GM10266 (cell line): ENCODE data around the gene CTNNB1.

ENCODE experiments used
- DNase-seq: peaks from one replicate; pipeline ENCODE4 v3.0.0; 2012; ENCODE audit errors: extremely low spot score
- TF ChIP-seq, protein P1 (sequence below): IDR thresholded peaks from 2 replicates; pipeline ENCODE4 v1.5.1; 2012; ENCODE audit warnings: mild to moderate bottlenecking, low read depth; ENCODE audit not compliant: control insufficient read depth, insufficient read depth; ENCODE audit errors: missing control alignments

The CTNNB1 gene

DNA sequence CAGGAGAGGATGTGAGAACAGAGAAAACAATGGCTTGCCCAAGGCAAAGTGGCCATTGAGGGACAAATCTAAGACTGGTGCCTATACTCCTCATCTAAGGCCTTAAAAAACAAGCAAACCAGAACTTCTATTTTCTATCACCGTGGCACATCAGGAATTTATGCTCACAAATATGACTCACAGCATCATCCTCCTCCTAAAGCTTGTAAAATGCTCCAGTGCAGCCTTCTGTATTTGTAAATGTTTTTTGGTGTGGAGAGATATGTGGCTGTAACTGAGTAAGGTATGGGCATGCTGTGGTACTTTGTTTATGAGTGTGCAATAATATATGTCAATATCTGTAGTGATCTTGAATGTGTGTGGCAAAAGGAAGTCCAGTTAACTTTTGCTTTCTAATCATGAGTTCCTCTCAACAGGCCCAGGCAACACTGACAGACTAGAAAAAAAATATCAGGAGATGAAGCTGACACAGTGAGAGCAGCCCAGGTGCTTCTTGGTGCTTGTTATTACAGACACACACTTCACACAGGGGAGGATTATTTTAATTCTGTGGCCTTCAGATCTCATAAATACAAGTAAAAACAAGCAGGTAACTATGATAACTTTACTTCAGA, 60.3 kb downstream of the CTNNB1 start:
- DNase-seq, result no peak
- TF ChIP-seq, protein P1, sequence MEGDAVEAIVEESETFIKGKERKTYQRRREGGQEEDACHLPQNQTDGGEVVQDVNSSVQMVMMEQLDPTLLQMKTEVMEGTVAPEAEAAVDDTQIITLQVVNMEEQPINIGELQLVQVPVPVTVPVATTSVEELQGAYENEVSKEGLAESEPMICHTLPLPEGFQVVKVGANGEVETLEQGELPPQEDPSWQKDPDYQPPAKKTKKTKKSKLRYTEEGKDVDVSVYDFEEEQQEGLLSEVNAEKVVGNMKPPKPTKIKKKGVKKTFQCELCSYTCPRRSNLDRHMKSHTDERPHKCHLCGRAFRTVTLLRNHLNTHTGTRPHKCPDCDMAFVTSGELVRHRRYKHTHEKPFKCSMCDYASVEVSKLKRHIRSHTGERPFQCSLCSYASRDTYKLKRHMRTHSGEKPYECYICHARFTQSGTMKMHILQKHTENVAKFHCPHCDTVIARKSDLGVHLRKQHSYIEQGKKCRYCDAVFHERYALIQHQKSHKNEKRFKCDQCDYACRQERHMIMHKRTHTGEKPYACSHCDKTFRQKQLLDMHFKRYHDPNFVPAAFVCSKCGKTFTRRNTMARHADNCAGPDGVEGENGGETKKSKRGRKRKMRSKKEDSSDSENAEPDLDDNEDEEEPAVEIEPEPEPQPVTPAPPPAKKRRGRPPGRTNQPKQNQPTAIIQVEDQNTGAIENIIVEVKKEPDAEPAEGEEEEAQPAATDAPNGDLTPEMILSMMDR, result no peak

DNA sequence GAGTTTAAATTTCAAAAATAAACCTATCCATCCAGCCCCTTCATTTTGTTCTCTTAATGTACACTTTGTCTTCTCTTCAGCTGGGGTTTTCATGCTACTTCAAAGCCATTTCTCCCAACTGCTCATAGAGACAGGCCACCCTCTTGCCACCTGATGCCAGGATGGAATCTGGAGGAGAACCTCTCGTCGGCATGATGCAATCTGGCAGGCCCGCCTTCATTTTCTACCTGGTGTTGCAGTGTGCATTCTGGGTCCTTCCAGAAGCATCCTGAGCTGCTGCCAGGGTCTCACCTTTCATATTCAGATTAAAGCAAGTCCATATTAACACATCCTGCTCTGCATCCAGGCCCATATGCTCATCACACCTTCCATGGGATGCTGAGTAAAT, 60.8 kb downstream of the CTNNB1 start:
- no peak for DNase-seq
- TF ChIP-seq, protein P1, result no peak

DNA sequence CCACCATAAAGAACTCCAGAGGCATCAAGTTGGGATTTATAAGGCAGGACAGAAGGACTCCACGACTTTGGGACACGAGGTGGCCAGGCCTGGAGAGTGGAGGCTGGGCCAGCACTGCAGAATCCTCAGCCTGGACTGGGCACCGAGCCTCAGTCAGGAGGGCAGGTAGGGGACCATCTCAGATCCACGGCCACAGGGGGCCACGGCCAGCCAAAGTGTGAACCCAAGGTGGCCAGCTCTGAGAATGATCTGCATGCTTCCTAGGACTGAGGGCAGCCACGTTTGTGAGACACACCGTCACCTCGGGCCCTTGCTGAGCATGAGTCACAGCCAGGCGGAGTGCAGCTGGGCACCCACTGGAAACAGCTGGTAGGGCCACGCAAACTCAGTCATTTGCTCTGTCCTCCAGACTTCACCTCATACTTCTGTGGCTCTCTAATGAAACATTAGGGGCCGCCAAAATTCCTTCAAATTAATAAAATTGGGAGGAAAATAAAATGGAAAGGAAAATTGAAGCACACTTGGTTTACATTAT, 65.8 kb downstream of the CTNNB1 start:
- DNase-seq, result no peak
- TF ChIP-seq, protein P1, result no peak

DNA sequence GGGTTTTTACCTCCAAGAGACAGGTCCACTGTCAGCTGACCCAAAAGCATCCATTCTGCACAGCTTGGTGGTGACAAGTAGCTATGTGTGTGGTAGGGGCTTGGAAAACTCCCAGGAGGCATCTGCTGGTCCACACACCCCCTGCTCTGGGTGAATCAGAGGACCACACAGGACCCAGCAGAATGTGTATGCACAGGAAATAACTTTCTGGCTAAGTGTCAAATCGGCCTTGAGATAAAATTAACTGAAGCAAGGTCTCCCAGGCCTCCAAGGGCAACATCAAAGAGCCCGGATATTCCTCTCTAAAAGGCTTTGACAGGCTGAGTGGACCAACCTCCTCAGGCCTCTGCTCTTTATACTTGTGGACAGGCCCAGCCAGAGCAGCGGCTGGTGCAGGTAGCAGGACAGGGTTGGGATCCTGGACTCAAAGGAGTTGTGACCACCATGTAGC, 66.5 kb downstream of the CTNNB1 start:
- TF ChIP-seq, protein P1, result no peak
- no peak for DNase-seq

DNA sequence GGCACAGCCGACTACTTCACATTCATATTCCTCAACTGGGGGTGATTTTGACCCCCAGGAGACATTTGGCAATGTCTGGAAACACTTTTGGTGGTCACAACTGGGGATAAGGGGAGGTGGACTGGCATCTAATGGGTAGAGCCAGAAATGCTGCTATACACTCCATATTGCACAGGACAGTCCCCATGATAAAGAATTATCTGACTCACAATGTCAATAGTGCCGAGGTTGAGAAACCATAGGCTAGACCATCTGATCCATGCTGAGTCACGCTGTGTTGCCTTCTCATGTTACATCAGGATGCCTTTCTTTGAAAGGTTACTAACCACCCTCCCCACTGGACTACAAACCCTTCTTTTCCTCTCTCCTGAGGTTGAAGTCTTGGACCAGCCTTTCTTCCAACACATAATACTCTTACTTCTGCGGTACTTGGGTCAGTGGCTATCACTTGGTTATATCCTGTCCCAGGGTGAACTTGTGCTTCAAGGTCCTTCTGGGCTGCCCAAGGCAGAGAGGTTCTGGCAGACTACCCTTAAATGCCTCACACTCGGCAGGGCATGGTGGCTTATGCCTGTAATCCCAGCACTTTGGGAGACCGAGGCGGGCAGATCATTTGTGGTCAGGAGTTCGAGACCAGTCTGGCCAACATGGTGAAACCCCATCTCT, 68.8 kb downstream of the CTNNB1 start:
- TF ChIP-seq, protein P1, result no peak
- DNase-seq, result no peak

DNA sequence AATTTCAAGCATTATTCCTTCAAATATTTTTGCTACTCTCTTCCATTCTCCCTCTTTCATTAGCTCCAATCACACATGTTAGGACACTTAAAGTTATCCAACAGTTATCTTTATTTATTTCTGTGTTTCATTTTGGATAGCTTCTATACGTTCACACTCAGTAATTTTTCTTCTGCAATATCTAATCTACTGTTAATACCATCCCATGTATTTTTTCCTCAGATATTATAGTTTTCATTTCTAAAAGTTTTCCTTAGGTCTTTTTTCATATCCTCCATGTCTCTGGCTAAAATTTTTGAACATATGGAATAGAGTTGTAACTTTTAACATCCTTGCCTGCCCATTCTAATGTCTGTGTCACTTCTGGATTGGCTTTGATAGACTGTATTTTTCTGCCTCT, 73.4 kb downstream of the CTNNB1 start:
- TF ChIP-seq, protein P1, result no peak
- no peak for DNase-seq
